IMR-90 (cell line): Measurements from ENCODE around the gene S100A4. TPM values are rescaled to one million over a fixed set of nuclear protein-coding genes. Genes with fewer than 3 reads are reported as not detected.

Experiments used
- ATAC-seq: fragments of 200-7000 bp; cut with Tn5 transposase; 2 replicates; pipeline ENCODE4 v1.9.1; 2020; ENCODE audit warnings: low read depth, mild to moderate bottlenecking, moderate library complexity
- BruUV-seq: library from RNA; stranded (reverse); fragments of 400-500 nt; replicated peaks from 2 replicates; lab custom pipeline; 2021; lab: Mats Ljungman, UMichigan
- CTCF ChIA-PET: fragments of 300-600 bp; formaldehyde crosslinking; extraction: SDS; loops from one replicate; lab custom pipeline; 2021; ENCODE audit warnings: antibody characterized with exemption; lab: Yijun Ruan, JAX
- POLR2A ChIA-PET: fragments of 300-600 bp; sonication (Branson Sonifier 250); formaldehyde crosslinking; loops from one replicate; lab custom pipeline; 2022; ENCODE audit warnings: antibody characterized with exemption; ENCODE audit not compliant: unreplicated experiment; lab: Charles Lee
- DNase-seq: peaks from one replicate; pipeline ENCODE4 v3.0.0; 2013
- H2AFZ ChIP-seq: replicated peaks from 2 replicates; pipeline ENCODE3; 2013; ENCODE audit warnings: low read length, mild to moderate bottlenecking; ENCODE audit not compliant: poor library complexity
- H2AK5ac ChIP-seq: 2 replicates; pipeline ENCODE4 v1.6.1; 2013; ENCODE audit warnings: low read depth, low read length, inconsistent platforms
- H2AK9ac ChIP-seq: replicated peaks from 2 replicates; pipeline ENCODE3; 2013; ENCODE audit warnings: mild to moderate bottlenecking, low read depth, low read length, moderate library complexity; ENCODE audit not compliant: poor library complexity
- H2BK120ac ChIP-seq: 2 replicates; pipeline ENCODE4 v1.6.1; 2013; ENCODE audit warnings: low read depth, low read length, inconsistent platforms
- H2BK15ac ChIP-seq: 3 replicates; pipeline ENCODE4 v1.6.1; 2013; ENCODE audit warnings: low read depth, low read length, inconsistent platforms
- H2BK20ac ChIP-seq: 2 replicates; pipeline ENCODE4 v1.6.1; 2013; ENCODE audit warnings: low read depth, mild to moderate bottlenecking, inconsistent platforms, low read length, moderate library complexity
- H2BK5ac ChIP-seq: 2 replicates; pipeline ENCODE4 v1.6.1; 2013; ENCODE audit warnings: mild to moderate bottlenecking, low read depth, low read length, inconsistent platforms; ENCODE audit not compliant: poor library complexity, severe bottlenecking
- H3K14ac ChIP-seq: replicated peaks from 2 replicates; pipeline ENCODE4 v1.6.1; 2013; ENCODE audit warnings: low read depth, low read length, inconsistent platforms
- H3K18ac ChIP-seq: 2 replicates; pipeline ENCODE4 v1.6.1; 2013; ENCODE audit warnings: low read depth, low read length, control low read depth
- H3K23ac ChIP-seq: 2 replicates; pipeline ENCODE4 v1.6.1; 2013; ENCODE audit warnings: low read depth, low read length, inconsistent platforms
- H3K27ac ChIP-seq: 2 replicates; pipeline ENCODE4 v1.5.1; 2013; ENCODE audit warnings: mild to moderate bottlenecking, control low read depth, low read length; ENCODE audit not compliant: insufficient read depth
- H3K27me3 ChIP-seq: 2 replicates; pipeline ENCODE4 v1.6.1; 2013; ENCODE audit warnings: low read length; ENCODE audit not compliant: control insufficient read depth, insufficient read depth
- H3K36me3 ChIP-seq: 2 replicates; pipeline ENCODE4 v1.6.1; 2013; ENCODE audit warnings: low read length, mixed read lengths; ENCODE audit not compliant: control insufficient read depth, insufficient read depth
- H3K4ac ChIP-seq: 2 replicates; pipeline ENCODE4 v1.6.1; 2013; ENCODE audit warnings: low read depth, low read length, inconsistent platforms
- H3K4me1 ChIP-seq: 2 replicates; pipeline ENCODE4 v1.6.1; 2013; ENCODE audit warnings: low read length, mixed read lengths; ENCODE audit not compliant: control insufficient read depth, insufficient read depth
- H3K4me2 ChIP-seq: 2 replicates; pipeline ENCODE4 v1.6.1; 2013; ENCODE audit warnings: low read depth, mild to moderate bottlenecking, control low read depth, low read length, moderate library complexity
- H3K4me3 ChIP-seq: 2 replicates; pipeline ENCODE4 v1.5.1; 2013; ENCODE audit warnings: low read depth, mild to moderate bottlenecking, control low read depth, low read length, moderate library complexity; ENCODE audit not compliant: insufficient read depth
- H3K56ac ChIP-seq: 2 replicates; pipeline ENCODE4 v1.6.1; 2013; ENCODE audit warnings: low read length, inconsistent platforms; ENCODE audit not compliant: insufficient read depth; ENCODE audit errors: extremely low read depth
- H3K79me1 ChIP-seq, 2 experiments: 2 replicates each; pipeline ENCODE4 v1.6.1; 2013; ENCODE audit warnings: low read length in 2 of 2, inconsistent platforms in 1 of 2, low read depth in 1 of 2
- H3K9ac ChIP-seq: 2 replicates; pipeline ENCODE4 v1.6.1; 2013; ENCODE audit warnings: low read depth, low read length, control low read depth
- H3K9me1 ChIP-seq: 2 replicates; pipeline ENCODE4 v1.6.1; 2013; ENCODE audit warnings: low read length, inconsistent platforms; ENCODE audit not compliant: insufficient read depth
- H3K9me3 ChIP-seq: 2 replicates; pipeline ENCODE4 v1.6.1; 2013; ENCODE audit warnings: low read length; ENCODE audit not compliant: control insufficient read depth, insufficient read depth
- H4K20me1 ChIP-seq: 2 replicates; pipeline ENCODE4 v1.6.1; 2013; ENCODE audit warnings: low read length, inconsistent platforms; ENCODE audit not compliant: insufficient read depth
- H4K5ac ChIP-seq: 2 replicates; pipeline ENCODE4 v1.6.1; 2013; ENCODE audit warnings: mild to moderate bottlenecking, low read depth, low read length, control low read depth
- H4K8ac ChIP-seq, 2 experiments: 2 replicates each; pipeline ENCODE4 v1.6.1; 2013; ENCODE audit warnings: low read depth in 2 of 2, low read length in 2 of 2, control low read depth in 1 of 2, inconsistent platforms in 1 of 2
- H4K91ac ChIP-seq: 2 replicates; pipeline ENCODE4 v1.6.1; 2013; ENCODE audit warnings: low read depth, low read length, inconsistent platforms; ENCODE audit not compliant: insufficient read depth
- BHLHE40 ChIP-seq: fragments of 150-350 bp; IDR thresholded peaks from 2 replicates; pipeline ENCODE4 v1.6.1; 2016; ENCODE audit warnings: mild to moderate bottlenecking, low read depth, low read length
- CEBPB ChIP-seq: IDR thresholded peaks from 2 replicates; pipeline ENCODE4 v1.6.1; 2012; ENCODE audit warnings: low read depth, low read length, improper control_type of control experiment
- CHD1 ChIP-seq: IDR thresholded peaks from 2 replicates; pipeline ENCODE4 v1.6.1; 2012; ENCODE audit warnings: low read depth, low read length, improper control_type of control experiment
- ELK1 ChIP-seq: fragments of 150-350 bp; IDR thresholded peaks from 2 replicates; pipeline ENCODE4 v1.6.1; 2016; ENCODE audit warnings: low read depth, mild to moderate bottlenecking, low read length, moderate library complexity, borderline replicate concordance
- FOS ChIP-seq: fragments of 150-350 bp; IDR thresholded peaks from 2 replicates; pipeline ENCODE4 v1.6.1; 2016; ENCODE audit warnings: low read depth, low read length
- MAZ ChIP-seq: IDR thresholded peaks from 2 replicates; pipeline ENCODE4 v1.6.1; 2012; ENCODE audit warnings: low read depth, mild to moderate bottlenecking, low read length, improper control_type of control experiment, moderate library complexity, borderline replicate concordance
- NFE2L2 ChIP-seq: fragments of 150-350 bp; IDR thresholded peaks from 2 replicates; pipeline ENCODE4 v1.6.1; 2016; ENCODE audit warnings: low read depth, mild to moderate bottlenecking, low read length
- RAD21 ChIP-seq: IDR thresholded peaks from 2 replicates; pipeline ENCODE4 v1.6.1; 2012; ENCODE audit warnings: low read length, improper control_type of control experiment
- RCOR1 ChIP-seq: IDR thresholded peaks from 2 replicates; pipeline ENCODE4 v1.6.1; 2012; ENCODE audit warnings: mild to moderate bottlenecking, low read length, improper control_type of control experiment; ENCODE audit not compliant: insufficient replicate concordance
- SMC3 ChIP-seq: fragments of 150-350 bp; IDR thresholded peaks from 2 replicates; pipeline ENCODE4 v1.6.1; 2016; ENCODE audit warnings: low read depth, mild to moderate bottlenecking, antibody characterized with exemption, low read length, moderate library complexity
- WGBS, 2 experiments: methylation state at CpG; one replicate each; pipeline versions ENCODE4 v1.1.5 to v1.1.7; 2013; ENCODE audit warnings: missing lambda C conversion rate in 2 of 2; ENCODE audit not compliant: insufficient read length in 1 of 2; ENCODE audit errors: extremely low coverage in 2 of 2; 5-methylcytosine and 5-hydroxymethylcytosine counted together
- dilution Hi-C: fragments of 300-500 bp; cut with HindIII; formaldehyde crosslinking; loops from one replicate; pipeline ENCODE4 v1.14.3; 2018; ENCODE audit warnings: low sequenced_read_pairs; ENCODE audit not compliant: unreplicated experiment
- in situ Hi-C: fragments of 300-500 bp; cut with MboI; formaldehyde crosslinking; loops from 3 replicates; pipeline ENCODE4 v1.14.3; 2019; ENCODE audit warnings: low sequenced_read_pairs, inconsistent platforms, mixed read lengths
- intact Hi-C: fragments of 100-400 bp; cut with micrococcal nuclease; formaldehyde crosslinking; loops from 2 replicates; pipeline ENCODE4 v1.10.0; 2022
- polyA plus RNA-seq, 3 experiments: library from polyadenylated mRNA; depleted of rRNA; stranded (reverse); fragments of >200 nt; gene quantifications; 2 replicates each; pipeline ENCODE4 v1.2.3, GENCODE V29; 2012; ENCODE audit warnings: low replicate concordance in 1 of 3
- total RNA-seq: library from RNA; depleted of rRNA; stranded (reverse); fragments of >200 nt; gene quantifications from 2 replicates; pipeline ENCODE4 v1.2.3, GENCODE V29; 2012
- TF ChIP-seq, protein P1 (sequence below): conservative IDR thresholded peaks from 2 replicates; pipeline ENCODE4 v1.5.1; 2012; ENCODE audit warnings: mild to moderate bottlenecking, low read depth, low read length, improper control_type of control experiment
- TF ChIP-seq, protein P2 (sequence below): fragments of 150-350 bp; IDR thresholded peaks from 2 replicates; pipeline ENCODE4 v1.6.1; 2017; ENCODE audit warnings: mild to moderate bottlenecking, antibody characterized with exemption, low read length, low read depth

The S100A4 gene
- total and polyA plus RNA-seq, 2 of the 4 experiments (the other 2 are of a cell fraction) = 5.6 to 16.6 TPM

- Histone ChIP-seq H3K9me1 (peaks cover 23% of the 10 kb centered on the region), H3K18ac (peak overlapping the region; percentile 91; the same call in 1 of the 2 replicates), H3K4ac (peak overlapping the region; percentile 99), H3K56ac (peak overlapping the region; percentile 96), H3K9ac (peak overlapping the region; percentile 97), H2BK20ac (0 out of 2 replicates have a peak overlapping the region, but pooled peaks have one; percentile 18), H4K5ac (peak overlapping the region; percentile 56; the same call in 1 of the 2 replicates), H2BK5ac (peak overlapping the region; percentile 96), H2AK5ac (peak overlapping the region; percentile 99), H2BK120ac (peak overlapping the region; percentile 81), H3K79me1 (peaks cover 5 to 60% of the 10 kb centered on the region in 2 experiments; a peak in 3 of 4 replicates), H3K14ac (peak overlapping the region; percentile 99), H2AK9ac (peak overlapping the region; percentile 100), H2BK15ac (peak overlapping the region; percentile 22; the same call in 1 of the 3 replicates), H4K20me1 (peaks cover 18% of the 10 kb centered on the region), H3K9me3 (no peaks in the 10 kb centered on the region), H3K23ac (peak overlapping the region; percentile 99), H4K91ac (peak overlapping the region; percentile 96), H3K4me3 (peak overlapping the region; percentile 82), H4K8ac (peak overlapping the region; percentile 76 to 81), H2AFZ (peak overlapping the region; percentile 36), H3K27me3 (no peaks in the 10 kb centered on the region), H3K36me3 (peaks cover 11% of the 10 kb centered on the region), H3K4me2 (peak overlapping the region; percentile 90), H3K4me1 (peaks cover 25% of the 10 kb centered on the region), H3K27ac (peak overlapping the region; percentile 91)
- ChIA-PET CTCF (interaction anchor here (1.1 to 2.4 kb wide), 4 partner anchors 23 to 35 kb away, joined by 4 to 13 read pairs (median 6); no protein-coding TSS in a partner anchor), POLR2A (interaction anchor here (0.5 to 3.9 kb wide), 8 partner anchors 9 to 78 kb away, joined by 3 to 34 read pairs (median 10); partner anchors contain the start of genes S100A16, S100A2 and S100A3)
- DNase-seq (peak; percentile 50), ATAC-seq (no peak)
- no CpG with 5 or more reads among the region's 7 CpGs for WGBS, 2 experiments
- dilution Hi-C loops = no loop called here
- intact Hi-C loops = loop anchor here (5.0 kb wide), 2 partner anchors 93 to 138 kb away; partner anchors contain the start of genes ILF2, S100A1 and S100A13
- BruUV-seq = no TSS peak
- in situ Hi-C loops = loop anchor here (5.0 to 25.0 kb wide), 2 partner anchors 33 to 428 kb away; partner anchors contain the start of genes CREB3L4, CRTC2, S100A2 and SLC39A1
- TF ChIP-seq CEBPB (no peak), NFE2L2 (no peak), RCOR1 (no peak), RAD21 (no peak), CHD1 (peak; percentile 8; the same call in 1 of the 2 replicates), MAZ (0 out of 2 replicates have a peak, but pooled peaks have one; percentile 2), BHLHE40 (no peak), ELK1 (no peak), FOS (no peak), SMC3 (no peak)
- TF ChIP-seq, protein P1, sequence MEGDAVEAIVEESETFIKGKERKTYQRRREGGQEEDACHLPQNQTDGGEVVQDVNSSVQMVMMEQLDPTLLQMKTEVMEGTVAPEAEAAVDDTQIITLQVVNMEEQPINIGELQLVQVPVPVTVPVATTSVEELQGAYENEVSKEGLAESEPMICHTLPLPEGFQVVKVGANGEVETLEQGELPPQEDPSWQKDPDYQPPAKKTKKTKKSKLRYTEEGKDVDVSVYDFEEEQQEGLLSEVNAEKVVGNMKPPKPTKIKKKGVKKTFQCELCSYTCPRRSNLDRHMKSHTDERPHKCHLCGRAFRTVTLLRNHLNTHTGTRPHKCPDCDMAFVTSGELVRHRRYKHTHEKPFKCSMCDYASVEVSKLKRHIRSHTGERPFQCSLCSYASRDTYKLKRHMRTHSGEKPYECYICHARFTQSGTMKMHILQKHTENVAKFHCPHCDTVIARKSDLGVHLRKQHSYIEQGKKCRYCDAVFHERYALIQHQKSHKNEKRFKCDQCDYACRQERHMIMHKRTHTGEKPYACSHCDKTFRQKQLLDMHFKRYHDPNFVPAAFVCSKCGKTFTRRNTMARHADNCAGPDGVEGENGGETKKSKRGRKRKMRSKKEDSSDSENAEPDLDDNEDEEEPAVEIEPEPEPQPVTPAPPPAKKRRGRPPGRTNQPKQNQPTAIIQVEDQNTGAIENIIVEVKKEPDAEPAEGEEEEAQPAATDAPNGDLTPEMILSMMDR = no peak
- TF ChIP-seq, protein P2, sequence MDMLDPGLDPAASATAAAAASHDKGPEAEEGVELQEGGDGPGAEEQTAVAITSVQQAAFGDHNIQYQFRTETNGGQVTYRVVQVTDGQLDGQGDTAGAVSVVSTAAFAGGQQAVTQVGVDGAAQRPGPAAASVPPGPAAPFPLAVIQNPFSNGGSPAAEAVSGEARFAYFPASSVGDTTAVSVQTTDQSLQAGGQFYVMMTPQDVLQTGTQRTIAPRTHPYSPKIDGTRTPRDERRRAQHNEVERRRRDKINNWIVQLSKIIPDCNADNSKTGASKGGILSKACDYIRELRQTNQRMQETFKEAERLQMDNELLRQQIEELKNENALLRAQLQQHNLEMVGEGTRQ = no peak
Observed at GRCh38 chr1:153534226-153534924, 11.2 kb downstream of the S100A4 start.
